ES-I3 (cell line): Measurements from ENCODE around the gene IRF8.

Experiments used
- H3K36me3 ChIP-seq: 2 replicates; pipeline ENCODE4 v1.6.1; 2013; ENCODE audit warnings: mild to moderate bottlenecking, low read length, control low read depth, moderate library complexity; ENCODE audit not compliant: insufficient read depth
- H3K4me1 ChIP-seq: 2 replicates; pipeline ENCODE4 v1.6.1; 2013; ENCODE audit warnings: mild to moderate bottlenecking, control low read depth, low read length; ENCODE audit not compliant: insufficient read depth
- H3K9ac ChIP-seq: 2 replicates; pipeline ENCODE4 v1.6.1; 2013; ENCODE audit warnings: low read depth, mild to moderate bottlenecking, low read length, moderate library complexity
- H3K9me3 ChIP-seq: 2 replicates; pipeline ENCODE4 v1.6.1; 2013; ENCODE audit warnings: mild to moderate bottlenecking, low read length, moderate library complexity; ENCODE audit not compliant: control insufficient read depth, insufficient read depth

The IRF8 gene

DNA sequence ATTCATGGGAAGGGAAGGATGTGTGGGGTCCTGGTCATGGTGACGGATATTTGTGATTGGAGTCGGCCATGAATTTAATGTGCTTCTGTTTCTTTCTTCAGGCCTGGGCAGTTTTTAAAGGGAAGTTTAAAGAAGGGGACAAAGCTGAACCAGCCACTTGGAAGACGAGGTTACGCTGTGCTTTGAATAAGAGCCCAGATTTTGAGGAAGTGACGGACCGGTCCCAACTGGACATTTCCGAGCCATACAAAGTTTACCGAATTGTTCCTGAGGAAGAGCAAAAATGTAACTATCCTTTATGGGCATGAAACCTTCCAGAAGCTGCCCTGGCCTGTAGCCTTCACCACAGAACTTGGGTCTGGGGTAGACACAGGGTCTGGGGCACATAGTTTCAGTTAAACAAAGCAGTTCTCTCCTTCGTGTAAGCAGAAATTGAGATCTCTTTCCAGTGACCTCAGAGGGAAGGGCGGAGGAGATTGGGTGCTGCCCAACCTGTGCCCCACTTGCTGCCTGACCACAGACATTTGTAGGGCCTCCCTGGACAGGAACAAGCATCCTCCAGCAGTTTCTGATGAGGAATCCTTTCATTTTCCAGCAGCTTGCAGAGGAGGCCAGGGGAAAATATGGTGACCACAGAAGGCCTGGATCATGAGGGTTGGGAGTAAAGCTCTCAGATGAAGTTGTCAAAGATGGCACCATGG lies 10.1 kb downstream of the IRF8 start:
- Histone ChIP-seq H3K9me3 (no peaks in the 10 kb centered on the region), H3K9ac (no peak overlapping the region), H3K4me1 (peaks cover 5% of the 10 kb centered on the region; the same call in 1 of the 2 replicates), H3K36me3 (no peaks in the 10 kb centered on the region)

DNA sequence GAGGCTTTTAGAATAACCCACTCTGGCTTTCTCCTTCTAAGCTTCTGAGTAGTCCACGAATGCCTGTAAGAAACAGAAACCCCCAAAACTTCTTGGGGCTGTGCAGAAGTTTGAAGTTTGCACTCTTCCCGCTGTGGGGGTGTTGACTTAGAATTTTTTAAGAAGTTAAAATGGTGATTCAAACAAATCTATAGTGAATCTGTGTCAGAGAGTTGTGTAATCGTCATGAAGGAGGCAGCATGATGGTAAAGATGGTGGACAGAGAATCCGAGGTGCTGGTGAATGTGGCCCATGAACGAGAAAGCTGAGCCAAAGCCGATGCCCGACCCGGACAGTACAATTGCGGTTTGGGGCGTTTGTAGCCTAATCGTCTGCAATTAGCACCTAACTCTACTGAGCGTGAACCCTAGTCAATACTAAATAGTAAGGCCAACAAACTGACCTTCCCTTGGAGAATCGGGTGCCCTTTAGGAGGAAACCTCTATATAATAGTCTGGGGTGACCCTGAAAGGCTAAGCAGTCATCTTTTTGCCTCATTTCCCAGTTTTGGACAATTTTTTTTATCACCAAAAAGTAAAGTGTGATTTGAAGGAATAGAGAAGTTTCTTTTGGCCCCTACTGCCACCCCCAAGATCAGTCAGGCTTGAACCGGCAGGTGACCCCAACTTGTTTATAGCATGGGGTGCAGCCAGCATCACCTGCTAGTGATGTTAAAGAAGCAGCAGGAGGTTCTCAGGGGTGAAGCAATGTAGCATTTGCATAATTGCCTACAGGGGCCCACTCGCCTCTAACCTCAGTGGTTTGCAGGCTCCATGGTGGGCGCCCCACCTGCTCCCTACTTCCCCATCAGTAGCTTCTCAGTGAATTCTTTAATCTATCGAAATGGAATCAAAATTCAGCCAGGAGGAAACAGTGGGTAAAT lies 11.2 kb downstream of the IRF8 start:
- Histone ChIP-seq H3K36me3 (no peaks in the 10 kb centered on the region), H3K4me1 (peaks cover 10% of the 10 kb centered on the region; the same call in 1 of the 2 replicates), H3K9me3 (no peaks in the 10 kb centered on the region), H3K9ac (no peak overlapping the region)

DNA sequence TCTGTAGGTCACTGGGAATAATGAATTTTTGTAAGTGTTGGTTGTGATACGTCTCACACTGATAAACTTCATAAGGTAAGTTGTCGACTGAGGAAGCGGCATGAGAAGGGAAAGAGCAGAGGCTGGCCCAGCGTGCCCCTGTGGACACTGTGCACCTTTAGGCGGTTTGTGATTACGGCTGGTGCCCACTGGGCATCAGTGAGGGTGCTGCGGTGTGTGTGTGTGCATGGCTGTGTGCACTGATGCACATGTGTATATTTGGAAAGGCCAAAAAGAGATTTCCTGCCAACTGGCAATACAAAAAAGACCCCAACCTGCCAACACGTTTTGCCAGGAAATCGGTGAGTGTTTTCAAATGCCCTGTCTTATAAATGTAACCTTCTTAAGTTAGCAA lies 11.9 kb downstream of the IRF8 start:
- H3K4me1 ChIP-seq: peaks cover 10% of the 10 kb centered on the region; the same call in 1 of the 2 replicates

DNA sequence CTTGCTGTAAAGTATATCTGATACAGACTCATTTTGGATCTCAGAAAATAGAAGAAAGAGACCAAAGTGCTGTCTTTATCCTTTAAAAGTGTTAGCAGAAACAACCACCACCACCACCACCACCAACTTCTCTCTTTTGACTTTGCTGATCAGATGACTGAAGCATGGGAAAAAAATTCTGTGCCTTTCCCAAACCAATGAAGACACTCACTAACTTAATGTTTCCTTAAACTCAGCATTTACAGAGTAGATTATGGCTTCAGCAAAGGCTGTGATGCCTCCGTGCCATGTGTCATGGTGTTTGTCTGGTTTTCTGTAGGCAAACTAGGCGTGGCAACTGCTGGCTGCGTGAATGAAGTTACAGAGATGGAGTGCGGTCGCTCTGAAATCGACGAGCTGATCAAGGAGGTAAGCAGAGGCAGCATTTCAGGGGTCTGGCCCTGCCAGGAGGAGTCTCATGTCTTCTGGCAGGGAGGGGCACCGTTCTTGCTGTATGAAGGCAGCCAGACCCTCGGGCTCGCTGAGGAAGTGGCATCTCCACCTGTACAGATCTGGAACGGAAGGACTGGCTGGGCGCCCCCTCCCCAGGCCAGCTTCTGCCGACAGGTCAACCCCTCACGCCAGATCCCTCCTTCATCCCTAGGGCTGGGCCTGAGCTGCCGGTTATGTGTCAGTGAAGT lies 12.4 kb downstream of the IRF8 start:
- no peak overlapping the region for H3K9ac ChIP-seq
- H3K9me3 ChIP-seq: no peaks in the 10 kb centered on the region
- H3K4me1 ChIP-seq: peaks cover 10% of the 10 kb centered on the region; the same call in 1 of the 2 replicates
- no peaks in the 10 kb centered on the region for H3K36me3 ChIP-seq

More for the DNA sequence above, 11.9 kb downstream of the IRF8 start:
- Histone ChIP-seq H3K36me3 (no peaks in the 10 kb centered on the region), H3K9me3 (no peaks in the 10 kb centered on the region), H3K9ac (no peak overlapping the region)

DNA sequence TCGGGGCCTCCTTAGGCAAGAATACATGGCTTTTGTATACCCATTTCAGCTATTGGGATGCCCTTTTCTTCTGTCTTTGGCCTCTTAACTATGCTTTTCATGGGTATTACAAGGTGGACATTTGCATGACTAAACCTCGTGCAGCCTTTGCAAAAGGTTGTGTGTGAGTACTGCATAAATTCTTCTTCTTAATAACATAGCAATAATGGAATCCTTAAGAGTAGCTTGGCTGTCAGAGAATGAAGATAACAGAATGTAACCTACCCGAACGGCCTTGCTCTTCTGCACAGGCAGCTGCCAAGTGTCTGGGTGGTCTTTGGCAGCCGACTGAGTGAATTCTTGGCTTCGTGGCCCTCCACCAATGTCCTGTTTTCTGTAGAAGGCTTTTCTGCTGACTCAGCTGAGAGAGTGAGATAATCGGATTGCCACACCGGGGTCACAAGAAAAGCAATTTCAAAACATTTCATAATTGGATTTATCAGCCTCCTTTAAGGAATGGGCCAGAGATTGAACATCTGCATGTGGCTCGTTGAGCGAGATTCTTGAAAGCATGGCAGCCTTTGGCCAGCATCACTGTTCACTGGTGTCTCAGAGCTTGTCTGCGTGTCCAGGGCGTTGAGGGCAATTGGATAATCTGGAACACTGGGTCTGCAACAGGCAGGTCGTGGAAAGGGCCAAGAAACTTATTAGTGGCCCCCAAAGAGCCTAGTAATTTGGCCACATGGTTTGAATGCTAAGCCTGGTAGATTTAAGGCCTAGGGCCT lies 13.4 kb downstream of the IRF8 start:
- H3K36me3 ChIP-seq: no peaks in the 10 kb centered on the region
- no peak overlapping the region for H3K9ac ChIP-seq

DNA sequence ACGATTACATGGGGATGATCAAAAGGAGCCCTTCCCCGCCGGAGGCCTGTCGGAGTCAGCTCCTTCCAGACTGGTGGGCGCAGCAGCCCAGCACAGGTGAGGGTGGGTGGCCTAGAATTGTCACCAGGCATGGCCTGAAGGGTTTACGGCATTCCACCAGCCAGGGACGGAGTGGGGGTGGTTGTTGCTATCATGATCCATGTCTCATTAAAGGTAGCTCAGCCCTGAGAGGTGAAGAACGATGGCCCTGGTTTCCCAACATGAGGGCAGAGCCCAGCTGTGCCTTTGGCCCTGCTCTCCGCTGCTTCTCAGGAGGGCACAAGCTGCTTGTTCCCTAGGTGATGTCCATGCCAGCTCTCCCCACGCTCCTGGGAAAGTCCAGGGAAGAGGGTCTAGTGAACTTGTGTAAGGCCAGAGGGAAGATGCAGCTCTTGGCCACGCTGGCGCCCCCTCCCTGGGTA lies 14.2 kb downstream of the IRF8 start:
- H3K36me3 ChIP-seq: no peaks in the 10 kb centered on the region
- H3K9me3 ChIP-seq: no peaks in the 10 kb centered on the region
- H3K4me1 ChIP-seq: peaks cover 10% of the 10 kb centered on the region; the same call in 1 of the 2 replicates
- no peak overlapping the region for H3K9ac ChIP-seq

More for the DNA sequence above, 13.4 kb downstream of the IRF8 start:
- peaks cover 10% of the 10 kb centered on the region; the same call in 1 of the 2 replicates for H3K4me1 ChIP-seq
- H3K9me3 ChIP-seq: no peaks in the 10 kb centered on the region

DNA sequence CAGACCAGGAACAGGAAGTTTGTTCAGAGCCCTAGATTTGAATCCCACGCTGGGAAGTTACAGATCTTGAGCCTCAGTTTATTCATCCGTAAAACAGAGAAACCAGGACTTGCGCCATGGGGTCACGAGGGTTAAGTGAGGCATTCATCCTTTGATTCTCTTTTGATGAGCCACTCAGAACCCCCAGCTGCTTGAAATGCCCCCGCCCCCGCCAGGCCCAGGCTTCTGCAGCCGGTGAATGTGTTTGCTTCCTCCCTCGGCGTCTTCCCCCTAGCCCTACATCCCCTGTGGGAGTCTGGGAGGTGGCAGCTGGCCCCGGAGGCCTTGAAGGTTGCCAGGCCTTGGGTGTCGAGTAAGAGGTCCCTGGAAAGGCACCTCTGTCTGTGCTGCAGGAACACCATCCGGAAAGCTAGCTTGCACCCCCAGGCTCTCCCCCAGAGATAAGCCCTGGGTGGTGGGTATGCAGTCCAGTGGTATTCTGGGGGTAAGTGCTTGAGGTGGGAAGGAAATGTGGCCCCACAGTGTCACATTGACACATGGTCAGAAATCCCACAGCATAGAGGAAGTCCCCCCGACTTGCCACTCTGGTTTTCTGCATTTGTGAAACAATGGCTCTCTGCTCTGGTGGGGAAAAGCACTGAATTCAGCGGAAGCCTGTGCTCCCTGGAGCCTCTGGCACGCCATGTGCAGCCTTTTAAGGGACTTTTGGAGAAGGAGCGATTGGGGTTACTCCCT lies 14.9 kb downstream of the IRF8 start:
- H3K4me1 ChIP-seq: peaks cover 10% of the 10 kb centered on the region; the same call in 1 of the 2 replicates
- no peak overlapping the region for H3K9ac ChIP-seq
- H3K36me3 ChIP-seq: no peaks in the 10 kb centered on the region
- no peaks in the 10 kb centered on the region for H3K9me3 ChIP-seq

DNA sequence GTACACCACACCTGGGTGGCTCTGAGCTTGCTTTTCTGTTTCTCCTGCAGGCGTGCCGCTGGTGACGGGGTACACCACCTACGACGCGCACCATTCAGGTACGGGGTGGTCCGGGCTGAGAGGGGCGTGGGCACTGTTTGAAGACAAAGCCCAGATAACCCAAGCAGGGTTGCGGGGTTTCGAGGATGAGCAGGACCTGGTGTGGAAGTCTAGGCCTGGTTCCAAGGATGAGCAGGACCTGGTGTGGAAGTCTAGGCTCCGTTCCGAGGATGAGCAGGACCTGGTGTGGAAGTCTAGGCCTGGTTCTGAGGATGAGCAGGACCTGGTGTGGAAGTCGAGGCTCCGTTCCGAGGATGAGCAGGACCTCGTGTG lies 15.4 kb downstream of the IRF8 start:
- no peaks in the 10 kb centered on the region for H3K9me3 ChIP-seq
- H3K4me1 ChIP-seq: peaks cover 10% of the 10 kb centered on the region; the same call in 1 of the 2 replicates
- H3K36me3 ChIP-seq: no peaks in the 10 kb centered on the region
- no peak overlapping the region for H3K9ac ChIP-seq

DNA sequence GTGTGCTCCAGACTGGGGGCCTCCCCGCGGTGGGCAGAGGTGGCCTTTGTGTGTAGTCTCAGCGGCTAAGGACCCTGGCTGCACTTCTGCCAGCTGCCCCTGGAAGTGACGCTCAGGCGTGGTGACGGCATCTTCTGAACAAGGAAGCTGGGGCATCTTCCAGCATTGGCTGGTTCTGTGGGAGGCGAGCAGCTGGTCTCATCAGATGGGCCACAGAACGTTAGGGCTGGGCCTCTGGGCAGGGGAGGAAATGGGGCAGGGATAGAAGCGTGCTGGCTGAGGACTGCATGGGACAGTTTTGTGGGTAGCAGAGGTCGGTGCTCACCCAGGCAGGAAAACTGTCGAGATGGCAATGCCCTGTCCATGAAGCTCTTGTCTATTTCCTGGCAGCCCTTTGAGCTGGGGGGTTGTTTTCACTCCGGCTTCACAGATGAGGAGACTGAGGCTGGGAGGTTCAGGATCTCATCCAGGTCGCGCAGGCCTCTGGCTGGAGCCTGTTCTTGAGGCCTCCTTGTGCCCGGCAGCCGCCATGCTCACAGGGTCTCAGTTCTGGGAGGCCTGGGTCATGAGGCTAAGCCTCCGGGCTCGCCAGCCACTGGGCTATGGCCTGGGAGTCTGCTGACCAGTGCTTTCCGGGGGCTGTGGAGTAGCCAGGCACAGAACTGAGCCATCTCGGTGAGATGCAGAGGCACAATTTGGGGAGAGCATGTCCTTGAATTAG lies 16.3 kb downstream of the IRF8 start:
- H3K36me3 ChIP-seq: no peaks in the 10 kb centered on the region
- peaks cover 10% of the 10 kb centered on the region; the same call in 1 of the 2 replicates for H3K4me1 ChIP-seq
- H3K9me3 ChIP-seq: no peaks in the 10 kb centered on the region
- H3K9ac ChIP-seq: no peak overlapping the region

DNA sequence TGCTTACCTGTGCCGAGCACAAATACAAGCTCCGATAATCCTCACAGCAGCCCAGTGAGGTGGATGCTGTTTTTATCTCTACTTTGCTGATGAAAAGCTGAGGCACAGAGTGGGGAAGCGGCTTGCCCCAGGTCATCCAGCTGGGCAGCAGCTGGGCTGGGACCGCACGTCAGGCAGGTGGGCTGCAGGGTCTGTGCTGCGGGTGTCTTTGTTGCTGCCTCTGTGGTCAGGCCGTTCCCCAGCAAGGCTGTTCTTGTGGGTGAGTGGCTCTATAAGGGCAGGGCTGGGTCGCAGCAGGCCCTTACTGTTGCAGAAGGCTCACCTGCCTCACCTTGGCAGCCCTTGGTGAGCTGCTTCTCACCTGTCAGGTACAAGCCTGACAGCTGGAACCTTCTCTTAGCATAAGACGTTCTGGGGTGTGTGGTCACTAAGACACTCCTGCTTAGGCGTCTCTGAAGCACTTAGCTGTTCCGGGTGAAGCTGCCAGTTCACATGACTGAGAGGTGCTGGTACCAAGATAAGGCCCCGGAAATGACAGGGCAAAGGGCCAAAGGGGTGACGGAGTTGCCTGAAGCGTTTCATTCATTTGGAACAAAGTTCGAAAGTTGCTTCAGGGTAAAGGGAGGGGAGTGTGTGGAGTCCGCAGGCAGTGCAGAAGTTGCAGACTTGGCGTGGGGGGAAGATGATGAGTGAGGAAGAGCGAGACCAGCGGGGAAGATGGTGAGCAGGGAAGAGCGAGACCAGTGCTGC lies 17.4 kb downstream of the IRF8 start:
- Histone ChIP-seq H3K4me1 (peaks cover 10% of the 10 kb centered on the region; the same call in 1 of the 2 replicates), H3K9me3 (no peaks in the 10 kb centered on the region), H3K36me3 (no peaks in the 10 kb centered on the region), H3K9ac (no peak overlapping the region)

DNA sequence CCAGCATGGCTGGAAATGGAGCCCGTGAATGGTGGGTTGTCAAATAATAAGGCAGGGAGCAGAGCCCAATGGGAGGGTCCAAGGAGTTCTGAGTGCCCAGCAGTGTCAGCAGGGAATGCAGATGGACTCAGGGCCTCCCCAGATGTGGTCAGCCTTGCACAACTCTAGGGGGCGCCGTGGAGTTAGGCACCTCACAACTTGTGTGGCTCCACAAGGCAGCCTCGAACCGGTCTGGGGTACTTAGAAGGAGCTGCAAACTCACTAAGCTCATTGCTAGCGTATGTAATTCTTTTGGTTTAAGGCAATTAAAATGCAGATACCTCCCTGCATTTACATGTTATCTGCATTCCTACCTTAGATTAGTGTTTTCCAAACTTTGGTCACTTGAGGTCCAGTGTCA lies 18.1 kb downstream of the IRF8 start:
- Histone ChIP-seq H3K4me1 (peaks cover 10% of the 10 kb centered on the region; the same call in 1 of the 2 replicates), H3K36me3 (no peaks in the 10 kb centered on the region), H3K9ac (no peak overlapping the region), H3K9me3 (no peaks in the 10 kb centered on the region)

DNA sequence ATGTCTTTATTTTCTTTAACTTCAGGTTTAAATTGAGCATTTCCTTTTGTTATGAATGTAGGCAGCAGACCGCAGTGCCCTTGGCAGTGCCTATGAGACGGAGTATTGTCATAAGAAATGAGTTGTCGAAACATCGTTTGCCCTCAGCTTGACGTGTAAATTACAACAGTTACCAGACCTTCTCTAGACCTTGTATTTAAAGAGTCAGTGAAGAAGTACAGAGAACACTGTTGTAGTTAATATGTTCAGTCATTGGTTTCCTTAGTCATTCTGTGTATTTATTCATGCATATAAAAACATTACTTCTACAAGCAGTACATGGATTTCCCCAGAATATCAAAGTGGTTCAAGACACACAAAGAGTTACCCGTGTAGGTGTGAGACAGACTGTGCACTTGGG lies 19.0 kb downstream of the IRF8 start:
- Histone ChIP-seq H3K36me3 (no peaks in the 10 kb centered on the region), H3K9me3 (no peaks in the 10 kb centered on the region), H3K4me1 (peaks cover 10% of the 10 kb centered on the region; the same call in 1 of the 2 replicates), H3K9ac (no peak overlapping the region)
